ENCODE results near the gene SLFN5.

SLFN5 gene

GRCh38 chr17:35294756-35295155, 51.9 kb downstream of the SLFN5 start:
- no peak for DNase-seq

- no peak for DNase-seq
These were observed 52.8 kb downstream of the SLFN5 start for GRCh38 chr17:35295686-35296085.

DNA sequence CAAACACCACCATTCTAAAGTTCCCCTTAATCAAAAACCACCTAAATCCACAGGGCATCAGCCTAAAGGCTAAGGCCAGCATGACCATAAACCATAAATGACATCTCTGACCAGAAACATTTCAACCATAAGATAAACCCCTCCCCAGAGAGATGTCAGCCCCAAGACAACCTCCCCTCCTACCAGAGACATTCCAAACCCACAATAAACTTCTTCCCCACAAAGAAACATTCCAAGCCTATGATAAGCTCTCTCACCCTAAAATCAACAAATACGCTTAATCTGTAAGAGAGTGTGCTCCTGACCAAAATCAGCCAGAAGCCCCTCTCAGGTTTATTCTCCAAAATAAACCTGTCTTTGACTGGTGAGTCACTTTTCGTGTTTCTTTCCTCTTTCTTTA, 54.8 kb downstream of the SLFN5 start:
- DNase-seq = no peak

DNA sequence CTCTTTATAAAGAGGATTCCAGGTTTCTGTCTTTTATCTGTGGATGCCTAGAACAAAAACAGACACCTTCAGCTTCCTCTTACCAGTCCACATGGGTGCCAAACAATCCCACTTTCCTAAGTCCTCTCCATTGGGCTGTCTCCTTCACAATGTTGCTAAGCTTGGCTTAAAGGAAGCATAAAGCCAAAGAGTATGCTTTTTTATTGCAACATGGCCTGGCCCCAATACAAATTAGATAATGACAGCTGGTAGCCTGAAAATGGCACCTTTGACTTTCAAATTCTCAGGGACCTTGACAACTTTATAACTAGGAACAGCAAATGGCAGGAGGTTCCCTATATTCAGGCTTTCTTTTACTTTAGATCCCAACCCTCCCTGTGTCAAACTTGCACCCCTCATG, 55.8 kb downstream of the SLFN5 start:
- no peak for DNase-seq

GRCh38 chr17:35299135-35299534, 56.3 kb downstream of the SLFN5 start:
- no peak for DNase-seq

GRCh38 chr17:35309345-35309744, 66.5 kb downstream of the SLFN5 start:
- peak; percentile 55 for DNase-seq

DNA sequence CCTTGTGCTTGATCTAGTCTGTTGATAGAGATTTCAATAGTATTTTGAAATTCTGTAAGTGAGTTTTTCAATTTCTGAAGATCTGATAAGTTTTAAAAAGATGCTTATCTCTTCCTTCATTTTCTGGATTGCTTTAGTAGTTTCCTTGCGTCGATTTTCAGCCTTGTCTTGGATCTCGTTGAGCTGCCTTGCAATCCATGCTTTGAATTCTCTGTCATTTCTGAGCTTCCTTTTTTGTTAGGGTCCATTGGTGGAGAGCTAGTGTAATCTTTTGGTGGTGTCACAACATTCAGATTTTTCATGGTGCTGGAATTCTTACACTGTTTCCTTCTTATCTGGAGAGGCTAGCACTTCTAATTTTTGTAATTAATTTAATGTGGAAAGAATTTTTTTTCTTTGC, 69.5 kb downstream of the SLFN5 start:
- DNase-seq = no peak

- peak; percentile 71 for DNase-seq
These were observed 70.2 kb downstream of the SLFN5 start for GRCh38 chr17:35312790-35313711.

- DNase-seq = no peak
These were observed 71.1 kb downstream of the SLFN5 start for GRCh38 chr17:35313875-35314409.

GRCh38 chr17:35314415-35315216, 71.7 kb downstream of the SLFN5 start:
- no peak for DNase-seq

DNA sequence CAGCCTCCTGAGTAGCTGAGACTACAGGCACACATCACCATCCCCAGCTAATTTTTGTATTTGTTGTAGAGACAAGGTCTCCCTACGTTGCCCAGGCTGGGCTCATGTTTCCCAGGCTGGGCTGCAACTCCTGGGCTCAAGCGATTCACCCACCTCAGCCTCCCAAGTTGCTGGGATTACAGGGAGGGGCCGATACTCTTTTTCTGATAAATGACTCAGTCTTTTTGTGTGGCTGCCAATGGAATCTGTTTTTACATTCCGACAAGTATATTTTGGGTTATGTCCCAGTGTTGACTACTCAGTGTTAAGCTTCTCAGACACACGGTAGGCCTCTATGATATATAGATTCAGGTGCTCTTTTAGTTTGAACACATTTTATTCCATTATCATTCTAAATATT, 72.4 kb downstream of the SLFN5 start:
- no peak for DNase-seq

GRCh38 chr17:35315971-35316370, 73.1 kb downstream of the SLFN5 start:
- no peak for DNase-seq

DNA sequence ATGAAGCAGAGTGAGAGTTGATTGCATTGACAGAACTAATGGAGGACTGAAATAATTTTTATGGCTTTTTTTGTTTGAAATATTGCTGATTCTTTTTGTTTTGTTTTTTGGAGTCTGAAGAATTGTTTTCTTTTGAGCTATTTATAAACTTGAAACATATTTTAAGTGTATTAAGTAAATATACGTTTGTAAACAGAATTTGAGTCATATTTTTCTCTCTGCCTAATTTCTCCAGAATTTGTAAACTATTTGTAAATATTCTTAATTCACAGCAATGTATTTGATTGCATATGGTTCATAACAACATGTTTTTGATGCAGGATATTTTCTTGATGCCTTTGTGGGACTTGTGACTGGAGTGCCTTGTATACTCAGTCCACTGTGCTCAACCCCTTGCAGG, 79.9 kb downstream of the SLFN5 start:
- no peak for DNase-seq
